RWPE2 (cell line): ENCODE data around the gene TTBK1.

Experiments
- ATAC-seq: fragments of 200-7000 bp; cut with Tn5 transposase; 3 replicates; pipeline ENCODE4 v1.9.1; 2021; ENCODE audit warnings: low read depth
- DNase-seq: peaks from one replicate; pipeline ENCODE4 v3.0.0-alpha.2; 2020; ENCODE audit warnings: low spot score
- H3K27ac ChIP-seq: fragments of 450-650 bp; 2 replicates; pipeline ENCODE4 v1.5.1; 2017; ENCODE audit warnings: mild to moderate bottlenecking; ENCODE audit not compliant: poor library complexity, severe bottlenecking
- H3K27me3 ChIP-seq: fragments of 250-450 bp; sonication (Bioruptor Pico); 2 replicates; pipeline ENCODE4 v1.5.1; 2021; ENCODE audit warnings: mild to moderate bottlenecking, moderate library complexity; ENCODE audit not compliant: insufficient read depth, poor library complexity, severe bottlenecking
- H3K36me3 ChIP-seq: fragments of 250-450 bp; sonication (Bioruptor Pico); 2 replicates; pipeline ENCODE4 v1.5.1; 2020; ENCODE audit warnings: low read depth, mild to moderate bottlenecking, moderate library complexity
- H3K4me1 ChIP-seq: fragments of 250-450 bp; sonication (Bioruptor Pico); 2 replicates; pipeline ENCODE4 v1.5.1; 2021; ENCODE audit warnings: mild to moderate bottlenecking, moderate library complexity; ENCODE audit not compliant: insufficient read depth, poor library complexity, severe bottlenecking
- H3K4me3 ChIP-seq: fragments of 250-450 bp; sonication (Bioruptor Pico); 2 replicates; pipeline ENCODE4 v1.5.1; 2021; ENCODE audit warnings: mild to moderate bottlenecking, moderate library complexity; ENCODE audit not compliant: severe bottlenecking
- H3K9me3 ChIP-seq: fragments of 250-450 bp; sonication (Bioruptor Pico); 2 replicates; pipeline ENCODE4 v1.5.1; 2021; ENCODE audit warnings: mild to moderate bottlenecking, moderate library complexity; ENCODE audit not compliant: severe bottlenecking
- CTCF ChIP-seq: fragments of 450-650 bp; IDR thresholded peaks from one replicate; pipeline ENCODE4 v1.5.1; 2017; ENCODE audit warnings: mild to moderate bottlenecking, moderate library complexity; ENCODE audit not compliant: poor library complexity, severe bottlenecking

TTBK1 gene

GRCh38 chr6:43280234-43280633, 37.0 kb downstream of the TTBK1 start:
- Histone ChIP-seq H3K36me3 (no peaks in the 10 kb centered on the region), H3K27me3 (peaks cover 13% of the 10 kb centered on the region), H3K4me1 (no peaks in the 10 kb centered on the region), H3K4me3 (no peak overlapping the region), H3K27ac (no peak overlapping the region), H3K9me3 (no peaks in the 10 kb centered on the region)
- DNase-seq (no peak), ATAC-seq (no peak)
- TF ChIP-seq CTCF = no peak

GRCh38 chr6:43282060-43282459, 38.8 kb downstream of the TTBK1 start:
- H3K36me3 ChIP-seq = no peaks in the 10 kb centered on the region
- DNase-seq (no peak), ATAC-seq (no peak)
- H3K4me1 ChIP-seq = no peaks in the 10 kb centered on the region
- peaks cover 19% of the 10 kb centered on the region for H3K27me3 ChIP-seq
- no peak overlapping the region for H3K27ac ChIP-seq
- no peaks in the 10 kb centered on the region for H3K9me3 ChIP-seq
- no peak for TF ChIP-seq CTCF
- H3K4me3 ChIP-seq = no peak overlapping the region

- no peak for TF ChIP-seq CTCF
- no peak for DNase-seq
Measured at GRCh38 chr6:43282636-43283513, 39.6 kb downstream of the TTBK1 start.

GRCh38 chr6:43283514-43283901, 40.2 kb downstream of the TTBK1 start:
- H3K27me3 ChIP-seq = peaks cover 19% of the 10 kb centered on the region
- ATAC-seq (no peak), DNase-seq (no peak)
- no peaks in the 10 kb centered on the region for H3K4me1 ChIP-seq
- no peak overlapping the region for H3K4me3 ChIP-seq
- H3K9me3 ChIP-seq = no peaks in the 10 kb centered on the region
- H3K27ac ChIP-seq = no peak overlapping the region
- TF ChIP-seq CTCF = no peak
- no peaks in the 10 kb centered on the region for H3K36me3 ChIP-seq

More at GRCh38 chr6:43282636-43283513, 39.6 kb downstream of the TTBK1 start:
- Histone ChIP-seq H3K9me3 (no peaks in the 10 kb centered on the region), H3K27me3 (peaks cover 19% of the 10 kb centered on the region), H3K27ac (no peak overlapping the region), H3K36me3 (no peaks in the 10 kb centered on the region), H3K4me1 (no peaks in the 10 kb centered on the region), H3K4me3 (no peak overlapping the region)
- no peak for ATAC-seq

- H3K27me3 ChIP-seq = peaks cover 19% of the 10 kb centered on the region
- H3K36me3 ChIP-seq = no peaks in the 10 kb centered on the region
- DNase-seq = no peak
- H3K9me3 ChIP-seq = no peaks in the 10 kb centered on the region
- H3K4me1 ChIP-seq = no peaks in the 10 kb centered on the region
- H3K4me3 ChIP-seq = no peak overlapping the region
- no peak for TF ChIP-seq CTCF
- no peak overlapping the region for H3K27ac ChIP-seq
- peak; percentile 67 for ATAC-seq
Measured at GRCh38 chr6:43283905-43284304, 40.6 kb downstream of the TTBK1 start.
